OCI-LY3 (cell line): ENCODE data around the gene PPP1R37.

Experiments
- EZH2phosphoT487 ChIP-seq: fragments of 200-600 bp; shearing (Covaris generic); IDR thresholded peaks from 2 replicates; pipeline ENCODE4 v1.6.1; 2018; ENCODE audit warnings: antibody characterized with exemption, mixed run types, low read depth
- TF ChIP-seq, protein P1 (sequence below): fragments of 200-600, 300-600 bp; sonication (generic); IDR thresholded peaks from 2 replicates; pipeline ENCODE4 v1.5.1; 2014; ENCODE audit warnings: antibody characterized with exemption, low read length, low read depth

GRCh38 chr19:45170146-45171106, 77.4 kb downstream of the PPP1R37 start:
- TF ChIP-seq, protein P1, sequence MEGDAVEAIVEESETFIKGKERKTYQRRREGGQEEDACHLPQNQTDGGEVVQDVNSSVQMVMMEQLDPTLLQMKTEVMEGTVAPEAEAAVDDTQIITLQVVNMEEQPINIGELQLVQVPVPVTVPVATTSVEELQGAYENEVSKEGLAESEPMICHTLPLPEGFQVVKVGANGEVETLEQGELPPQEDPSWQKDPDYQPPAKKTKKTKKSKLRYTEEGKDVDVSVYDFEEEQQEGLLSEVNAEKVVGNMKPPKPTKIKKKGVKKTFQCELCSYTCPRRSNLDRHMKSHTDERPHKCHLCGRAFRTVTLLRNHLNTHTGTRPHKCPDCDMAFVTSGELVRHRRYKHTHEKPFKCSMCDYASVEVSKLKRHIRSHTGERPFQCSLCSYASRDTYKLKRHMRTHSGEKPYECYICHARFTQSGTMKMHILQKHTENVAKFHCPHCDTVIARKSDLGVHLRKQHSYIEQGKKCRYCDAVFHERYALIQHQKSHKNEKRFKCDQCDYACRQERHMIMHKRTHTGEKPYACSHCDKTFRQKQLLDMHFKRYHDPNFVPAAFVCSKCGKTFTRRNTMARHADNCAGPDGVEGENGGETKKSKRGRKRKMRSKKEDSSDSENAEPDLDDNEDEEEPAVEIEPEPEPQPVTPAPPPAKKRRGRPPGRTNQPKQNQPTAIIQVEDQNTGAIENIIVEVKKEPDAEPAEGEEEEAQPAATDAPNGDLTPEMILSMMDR, result no peak
- no peak for TF ChIP-seq EZH2phosphoT487
